Measurements from ENCODE around the gene CBX2. TPM values are rescaled to one million over a fixed set of nuclear protein-coding genes. Genes with fewer than 3 reads are reported as not detected.
"Not testable (repeated sequence)": the region's sequence is repeated elsewhere in the genome, so short reads cannot be mapped to it uniquely, and the experiment has no call there.

Gene CBX2
- total RNA-seq, 1 donor from 2014 or later, result 9.9 TPM

- peaks cover 54% of the 10 kb centered on the region for H3K27me3 Mint-ChIP-seq (ENCODE audit: unreplicated experiment)
Observed at GRCh38 chr17:79771276-79771675, 6.7 kb upstream of the CBX2 start.

GRCh38 chr17:79772726-79773125 lies 5.2 kb upstream of the CBX2 start:
- not testable (repeated sequence) for H3K27ac Mint-ChIP-seq (ENCODE audit: unreplicated experiment); H3K36me3 Mint-ChIP-seq (ENCODE audit: unreplicated experiment); H3K4me1 Mint-ChIP-seq (ENCODE audit: unreplicated experiment); H3K9me3 Mint-ChIP-seq (ENCODE audit: unreplicated experiment); DNase-seq (ENCODE audit: extremely low spot score, unreplicated experiment); H3K4me3 Mint-ChIP-seq (ENCODE audit: unreplicated experiment)
- H3K27me3 Mint-ChIP-seq (ENCODE audit: unreplicated experiment), result peaks cover 55% of the 10 kb centered on the region

More at GRCh38 chr17:79771276-79771675, 6.7 kb upstream of the CBX2 start:
- no peaks in the 10 kb centered on the region for H3K4me1 Mint-ChIP-seq (ENCODE audit: unreplicated experiment)
- H3K9me3 Mint-ChIP-seq (ENCODE audit: unreplicated experiment), result no peaks in the 10 kb centered on the region
- no peak overlapping the region for H3K4me3 Mint-ChIP-seq (ENCODE audit: unreplicated experiment)
- no peaks in the 10 kb centered on the region for H3K36me3 Mint-ChIP-seq (ENCODE audit: unreplicated experiment)
- TF ChIP-seq CTCF (IDR thresholded peaks at IDR 0.05), result no peak
- no peak for DNase-seq (ENCODE audit: extremely low spot score, unreplicated experiment)
- no peak overlapping the region for H3K27ac Mint-ChIP-seq (ENCODE audit: unreplicated experiment)

GRCh38 chr17:79774561-79774975 lies 3.4 kb upstream of the CBX2 start:
- Mint-ChIP-seq H3K36me3 (ENCODE audit: unreplicated experiment) (no peaks in the 10 kb centered on the region), H3K4me1 (ENCODE audit: unreplicated experiment) (peaks cover 13% of the 10 kb centered on the region), H3K4me3 (ENCODE audit: unreplicated experiment) (no peak overlapping the region), H3K27me3 (ENCODE audit: unreplicated experiment) (peaks cover 45% of the 10 kb centered on the region), H3K27ac (ENCODE audit: unreplicated experiment) (no peak overlapping the region), H3K9me3 (ENCODE audit: unreplicated experiment) (no peaks in the 10 kb centered on the region)
- no peak for DNase-seq (ENCODE audit: extremely low spot score, unreplicated experiment)
- TF ChIP-seq CTCF (IDR thresholded peaks at IDR 0.05), result no peak

- peaks cover 45% of the 10 kb centered on the region for H3K27me3 Mint-ChIP-seq (ENCODE audit: unreplicated experiment)
- no peaks in the 10 kb centered on the region for H3K36me3 Mint-ChIP-seq (ENCODE audit: unreplicated experiment)
- H3K4me3 Mint-ChIP-seq (ENCODE audit: unreplicated experiment), result no peak overlapping the region
- no peaks in the 10 kb centered on the region for H3K9me3 Mint-ChIP-seq (ENCODE audit: unreplicated experiment)
- no peak overlapping the region for H3K27ac Mint-ChIP-seq (ENCODE audit: unreplicated experiment)
- TF ChIP-seq CTCF (IDR thresholded peaks at IDR 0.05), result no peak
- DNase-seq (ENCODE audit: extremely low spot score, unreplicated experiment), result no peak
- H3K4me1 Mint-ChIP-seq (ENCODE audit: unreplicated experiment), result peaks cover 13% of the 10 kb centered on the region
Observed at GRCh38 chr17:79775632-79776031, 2.3 kb upstream of the CBX2 start.

- no peaks in the 10 kb centered on the region for H3K9me3 Mint-ChIP-seq (ENCODE audit: unreplicated experiment)
- peak overlapping the region; percentile 68 for H3K4me3 Mint-ChIP-seq (ENCODE audit: unreplicated experiment)
- H3K4me1 Mint-ChIP-seq (ENCODE audit: unreplicated experiment), result peaks cover 13% of the 10 kb centered on the region
- peak overlapping the region; percentile 52 for H3K27ac Mint-ChIP-seq (ENCODE audit: unreplicated experiment)
- no peak for TF ChIP-seq CTCF (IDR thresholded peaks at IDR 0.05)
- no peak for DNase-seq (ENCODE audit: extremely low spot score, unreplicated experiment)
- H3K27me3 Mint-ChIP-seq (ENCODE audit: unreplicated experiment), result peaks cover 45% of the 10 kb centered on the region
- H3K36me3 Mint-ChIP-seq (ENCODE audit: unreplicated experiment), result no peaks in the 10 kb centered on the region
Observed at GRCh38 chr17:79776376-79777119, 1.4 kb upstream of the CBX2 start.
